Neural cell (in vitro differentiated cells): ENCODE measurements around the gene ZNRF1. TPM values are rescaled to one million over a fixed set of nuclear protein-coding genes. Genes with fewer than 3 reads are reported as not detected.
"Not testable (repeated sequence)": the region's sequence is repeated elsewhere in the genome, so short reads cannot be mapped to it uniquely, and the experiment has no call there.

ENCODE experiments used
- H2AFZ ChIP-seq: fragments of 200-600, 300-800 bp; sonication (generic), shearing (Covaris generic); 2 replicates; pipeline ENCODE4 v1.6.0; 2014; ENCODE audit warnings: low read depth, mild to moderate bottlenecking, antibody characterized with exemption, low read length, moderate library complexity
- H3F3A ChIP-seq: fragments of 200-600 bp; shearing (Covaris generic); 2 replicates; pipeline ENCODE4 v1.6.1; 2016; ENCODE audit warnings: mild to moderate bottlenecking, moderate library complexity, mixed read lengths, antibody characterized with exemption, low read length; ENCODE audit not compliant: insufficient read depth, poor library complexity, severe bottlenecking
- H3K27ac ChIP-seq: fragments of 200-600, 300-800 bp; sonication (generic), shearing (Covaris generic); 2 replicates; pipeline ENCODE4 v1.5.1; 2014; ENCODE audit warnings: mild to moderate bottlenecking, low read length, moderate library complexity
- H3K27me3 ChIP-seq: fragments of 300-800, 200-600 bp; sonication (generic), shearing (Covaris generic); 2 replicates; pipeline ENCODE4 v1.6.0; 2014; ENCODE audit warnings: mild to moderate bottlenecking, low read depth, low read length, moderate library complexity; ENCODE audit not compliant: insufficient read depth
- H3K36me3 ChIP-seq: fragments of 300-800, 200-600 bp; sonication (generic), shearing (Covaris generic); 2 replicates; pipeline ENCODE4 v1.5.1; 2014; ENCODE audit warnings: mild to moderate bottlenecking, antibody characterized with exemption, low read length, moderate library complexity; ENCODE audit not compliant: insufficient read depth
- H3K4me2 ChIP-seq: fragments of 300-800, 200-600 bp; sonication (generic), shearing (Covaris generic); 2 replicates; pipeline ENCODE4 v1.6.0; 2014; ENCODE audit warnings: mild to moderate bottlenecking, low read length
- H3K4me3 ChIP-seq: fragments of 300-800, 200-600 bp; sonication (generic), shearing (Covaris generic); 2 replicates; pipeline ENCODE4 v1.5.1; 2014; ENCODE audit warnings: mild to moderate bottlenecking, low read length, moderate library complexity
- H3K79me2 ChIP-seq: fragments of 200-600 bp; shearing (Covaris generic); replicated peaks from 2 replicates; pipeline ENCODE4 v1.6.0; 2014; ENCODE audit warnings: mild to moderate bottlenecking, low read length, moderate library complexity; ENCODE audit not compliant: insufficient read depth
- H3K9ac ChIP-seq: fragments of 300-800, 200-600 bp; sonication (generic), shearing (Covaris generic); 2 replicates; pipeline ENCODE4 v1.6.1; 2016; ENCODE audit warnings: mild to moderate bottlenecking, low read length, mixed read lengths
- H3K9me2 ChIP-seq: fragments of 200-600 bp; shearing (Covaris generic); 2 replicates; pipeline ENCODE4 v1.6.1; 2016; ENCODE audit warnings: mild to moderate bottlenecking, low read length, mixed read lengths; ENCODE audit not compliant: insufficient read depth
- H3K9me3 ChIP-seq: fragments of 200-600, 300-800 bp; sonication (generic), shearing (Covaris generic); 2 replicates; pipeline ENCODE4 v1.6.1; 2016; ENCODE audit warnings: mild to moderate bottlenecking, mixed run types, low read length, moderate library complexity, mixed read lengths
- H4K20me1 ChIP-seq: fragments of 200-600 bp; shearing (Covaris generic); 2 replicates; pipeline ENCODE4 v1.6.1; 2016; ENCODE audit warnings: mild to moderate bottlenecking, mixed run types; ENCODE audit not compliant: insufficient read depth
- CTCF ChIP-seq: fragments of 450-650 bp; IDR thresholded peaks from 2 replicates; pipeline ENCODE4 v1.5.1; 2014; ENCODE audit warnings: antibody characterized with exemption, mild to moderate bottlenecking, moderate library complexity; ENCODE audit not compliant: poor library complexity, severe bottlenecking
- EP300 ChIP-seq: fragments of 450-650 bp; conservative IDR thresholded peaks from 2 replicates; pipeline ENCODE4 v1.6.1; 2014; ENCODE audit warnings: antibody characterized with exemption, mild to moderate bottlenecking, moderate library complexity; ENCODE audit not compliant: poor library complexity, severe bottlenecking
- EZH2 ChIP-seq: fragments of 200-600, 300-800 bp; shearing (Covaris generic), sonication (generic); IDR thresholded peaks from 2 replicates; pipeline ENCODE4 v1.6.1; 2014; ENCODE audit warnings: antibody characterized with exemption, low read length, borderline replicate concordance, mild to moderate bottlenecking; ENCODE audit not compliant: insufficient read depth, poor library complexity, severe bottlenecking
- MXI1 ChIP-seq: fragments of 450-650 bp; conservative IDR thresholded peaks from 2 replicates; pipeline ENCODE4 v1.6.1; 2014; ENCODE audit warnings: antibody characterized with exemption, mild to moderate bottlenecking; ENCODE audit not compliant: poor library complexity, severe bottlenecking
- POLR2AphosphoS5 ChIP-seq: IDR thresholded peaks from 2 replicates; pipeline ENCODE4 v1.6.1; 2012
- RAD21 ChIP-seq: fragments of 450-650 bp; conservative IDR thresholded peaks from 2 replicates; pipeline ENCODE4 v1.6.1; 2014; ENCODE audit warnings: antibody characterized with exemption, mild to moderate bottlenecking, moderate library complexity
- REST ChIP-seq: IDR thresholded peaks from 2 replicates; pipeline ENCODE4 v1.6.1; 2012; ENCODE audit warnings: borderline replicate concordance
- SMC3 ChIP-seq: fragments of 450-650 bp; conservative IDR thresholded peaks from 2 replicates; pipeline ENCODE4 v1.6.1; 2014; ENCODE audit warnings: antibody characterized with exemption, mild to moderate bottlenecking, moderate library complexity; ENCODE audit not compliant: poor library complexity
- TAF1 ChIP-seq: IDR thresholded peaks from 2 replicates; pipeline ENCODE4 v1.6.1; 2012; ENCODE audit warnings: low read depth
- polyA plus RNA-seq: library from polyadenylated mRNA; depleted of rRNA; stranded (reverse); fragments of >200 nt; gene quantifications from 2 replicates; pipeline ENCODE4 v1.2.3, GENCODE V29; 2014

The ZNRF1 gene
- polyA plus RNA-seq, 1 donor from 2014 or later, result 31.6 TPM

- H3K27ac ChIP-seq, result no peak overlapping the region
- H3K4me3 ChIP-seq, result no peak overlapping the region
- no peak overlapping the region for H3K9ac ChIP-seq
- TF ChIP-seq TAF1 (no peak), RAD21 (no peak), POLR2AphosphoS5 (no peak), CTCF (no peak), MXI1 (no peak), REST (no peak), EZH2 (no peak), EP300 (no peak)
- H4K20me1 ChIP-seq, result peaks cover 16% of the 10 kb centered on the region
- no peak overlapping the region for H2AFZ ChIP-seq
- H3K9me2 ChIP-seq, result no peaks in the 10 kb centered on the region
- no peaks in the 10 kb centered on the region for H3K27me3 ChIP-seq
- H3K36me3 ChIP-seq, result no peaks in the 10 kb centered on the region
- H3F3A ChIP-seq, result no peaks in the 10 kb centered on the region
- H3K9me3 ChIP-seq, result no peaks in the 10 kb centered on the region
- H3K79me2 ChIP-seq, result peaks cover 91% of the 10 kb centered on the region
- H3K4me2 ChIP-seq, result no peak overlapping the region
These were observed 13.7 kb downstream of the ZNRF1 start for GRCh38 chr16:75012380-75013081.

- Histone ChIP-seq H4K20me1 (peaks cover 15% of the 10 kb centered on the region), H3K79me2 (peaks cover 91% of the 10 kb centered on the region)
- H3K36me3 ChIP-seq, H3F3A ChIP-seq, H3K9ac ChIP-seq, H3K4me2 ChIP-seq, H2AFZ ChIP-seq, H3K9me3 ChIP-seq, H3K4me3 ChIP-seq, H3K27ac ChIP-seq, H3K27me3 ChIP-seq, H3K9me2 ChIP-seq: not testable (repeated sequence)
These were observed 14.3 kb downstream of the ZNRF1 start for GRCh38 chr16:75013123-75013522.

GRCh38 chr16:75014318-75014717 is 15.5 kb downstream of the ZNRF1 start:
- no peaks in the 10 kb centered on the region for H3K36me3 ChIP-seq
- H3K4me2 ChIP-seq, result no peak overlapping the region
- no peaks in the 10 kb centered on the region for H3K9me3 ChIP-seq
- H3K27me3 ChIP-seq, result no peaks in the 10 kb centered on the region
- H3K79me2 ChIP-seq, result peaks cover 90% of the 10 kb centered on the region
- no peak overlapping the region for H3K9ac ChIP-seq
- no peaks in the 10 kb centered on the region for H3K9me2 ChIP-seq
- H2AFZ ChIP-seq, result no peak overlapping the region
- no peaks in the 10 kb centered on the region for H3F3A ChIP-seq
- no peak overlapping the region for H3K4me3 ChIP-seq
- TF ChIP-seq RAD21 (no peak), CTCF (no peak), REST (no peak), EZH2 (no peak), MXI1 (no peak), EP300 (no peak), TAF1 (no peak), POLR2AphosphoS5 (no peak), SMC3 (no peak)
- no peak overlapping the region for H3K27ac ChIP-seq
- peaks cover 13% of the 10 kb centered on the region for H4K20me1 ChIP-seq
